A549 (cell line): ENCODE measurements around the gene HLCS. TPM values are rescaled to one million over a fixed set of nuclear protein-coding genes. Genes with fewer than 3 reads are reported as not detected.

Source experiments
- ATAC-seq, 2 experiments: fragments of 200-7000 bp in 1 of 2; fragments of >200 bp in 1 of 2; cut with Nextera tagmentation in 1 of 2; cut with Tn5 transposase in 1 of 2; 3 replicates each; pipeline versions ENCODE4 v1.8.0 to v1.9.1; 2018 to 2020; ENCODE audit warnings: mild to moderate bottlenecking in 1 of 2, moderate library complexity in 1 of 2
- CTCF ChIA-PET: fragments of 300-600 bp; sonication (Branson Sonifier 250); formaldehyde crosslinking; extraction: SDS; loops from one replicate; lab custom pipeline; 2021; ENCODE audit warnings: antibody characterized with exemption, inconsistent platforms; lab: Yijun Ruan, JAX
- POLR2A ChIA-PET: fragments of 350-600 bp; formaldehyde crosslinking; extraction: SDS; loops from one replicate; lab custom pipeline; 2021; ENCODE audit warnings: antibody characterized with exemption, inconsistent platforms; lab: Yijun Ruan, JAX
- DNase-seq, 2 experiments: peaks; one replicate each; pipeline versions ENCODE4 v3.0.0 to v3.0.0-alpha.2; 2011 to 2016; ENCODE audit warnings: low read depth in 1 of 2, low spot score in 1 of 2
- FAIRE-seq: peaks from 2 replicates; lab custom pipeline; 2011; peaks lifted over from hg19 to GRCh38; lab: Jason Lieb, UNC
- H3K27ac ChIP-seq, 2 experiments: fragments of >200 bp; sonication (Bioruptor Twin); formaldehyde crosslinking; 3 replicates each; pipeline ENCODE4 v1.5.1; 2016 to 2017
- H3K4me1 ChIP-seq: fragments of >200 bp; sonication (Bioruptor Twin); formaldehyde crosslinking; 3 replicates; pipeline ENCODE4 v1.6.1; 2016
- H3K4me2 ChIP-seq: fragments of >200 bp; sonication (Bioruptor Twin); formaldehyde crosslinking; 3 replicates; pipeline ENCODE4 v1.6.1; 2016
- H3K4me3 ChIP-seq: fragments of >200 bp; sonication (Bioruptor Twin); formaldehyde crosslinking; 3 replicates; pipeline ENCODE4 v1.5.1; 2016
- H3K9me3 ChIP-seq: fragments of >200 bp; sonication (Bioruptor Twin); formaldehyde crosslinking; 3 replicates; pipeline ENCODE4 v1.6.1; 2016
- ATOH8 ChIP-seq: fragments of 250-450 bp; sonication (Bioruptor Pico); IDR thresholded peaks from 2 replicates; pipeline ENCODE4 v1.5.0; 2020; ENCODE audit warnings: low read depth, mild to moderate bottlenecking, moderate library complexity
- CBX2 ChIP-seq: fragments of 200-600 bp; sonication (generic); IDR thresholded peaks from 2 replicates; pipeline ENCODE4 v1.6.1; 2016; ENCODE audit warnings: low read depth, mild to moderate bottlenecking, borderline replicate concordance
- CHD2 ChIP-seq: fragments of 150-350 bp; IDR thresholded peaks from 2 replicates; pipeline ENCODE4 v1.6.1; 2014; ENCODE audit warnings: low read length; ENCODE audit not compliant: partially characterized antibody
- CHD4 ChIP-seq: fragments of 200-600 bp; sonication (generic); IDR thresholded peaks from 2 replicates; pipeline ENCODE4 v1.6.1; 2016; ENCODE audit warnings: antibody characterized with exemption, mild to moderate bottlenecking, borderline replicate concordance
- E2F6 ChIP-seq: IDR thresholded peaks from 2 replicates; pipeline ENCODE4 v1.6.1; 2012; ENCODE audit warnings: low read depth, borderline replicate concordance
- EHMT2 ChIP-seq: fragments of 200-600 bp; sonication (generic); IDR thresholded peaks from 2 replicates; pipeline ENCODE4 v1.6.1; 2016; ENCODE audit warnings: antibody characterized with exemption, low read depth, mild to moderate bottlenecking, moderate library complexity
- ELK1 ChIP-seq: fragments of 150-350 bp; IDR thresholded peaks from 2 replicates; pipeline ENCODE4 v1.6.1; 2014; ENCODE audit warnings: low read depth, mild to moderate bottlenecking, low read length
- EP300 ChIP-seq, 2 experiments: fragments of >200 bp; sonication (Bioruptor Twin); formaldehyde crosslinking; IDR thresholded peaks; 2 replicates in 1 of 2; 3 replicates in 1 of 2; pipeline ENCODE4 v1.6.1; 2016 to 2017
- ESRRA ChIP-seq: fragments of 150-350 bp; IDR thresholded peaks from 2 replicates; pipeline ENCODE4 v1.6.1; 2014; ENCODE audit warnings: mild to moderate bottlenecking, low read length, borderline replicate concordance
- FOSL2 ChIP-seq, 2 experiments: fragments of 450-650 bp in 1 of 2; fragments of >200 bp in 1 of 2; sonication (Bioruptor Twin) in 1 of 2; formaldehyde crosslinking; IDR thresholded peaks; 2 replicates each; pipeline versions ENCODE4 v1.5.0 to v1.6.1; 2016 to 2020; ENCODE audit warnings: mild to moderate bottlenecking in 1 of 2, moderate library complexity in 1 of 2
- HDAC2 ChIP-seq: fragments of 200-600 bp; sonication (generic); IDR thresholded peaks from 2 replicates; pipeline ENCODE4 v1.6.1; 2016
- HES2 ChIP-seq: fragments of >200 bp; sonication (Bioruptor Twin); formaldehyde crosslinking; IDR thresholded peaks from 2 replicates; pipeline ENCODE4 v1.6.1; 2016
- HMGXB4 ChIP-seq: fragments of 250-450 bp; sonication (Bioruptor Pico); IDR thresholded peaks from 2 replicates; pipeline ENCODE4 v1.5.0; 2021; ENCODE audit warnings: mild to moderate bottlenecking, moderate library complexity, borderline replicate concordance
- HOXA7 ChIP-seq: fragments of 250-450 bp; sonication (Bioruptor Pico); IDR thresholded peaks from 2 replicates; pipeline ENCODE4 v1.5.0; 2020; ENCODE audit warnings: mild to moderate bottlenecking, moderate library complexity
- MYC ChIP-seq: IDR thresholded peaks from 2 replicates; pipeline ENCODE4 v1.6.1; 2012; ENCODE audit warnings: mild to moderate bottlenecking, inconsistent platforms, low read length, improper control_type of control experiment, borderline replicate concordance
- NR3C1 ChIP-seq: fragments of >200 bp; sonication (Bioruptor Twin); formaldehyde crosslinking; IDR thresholded peaks from 3 replicates; pipeline ENCODE4 v1.6.1; 2017
- PHF8 ChIP-seq: fragments of 200-600 bp; sonication (generic); IDR thresholded peaks from 2 replicates; pipeline ENCODE4 v1.6.1; 2016; ENCODE audit warnings: low read depth, mild to moderate bottlenecking, antibody characterized with exemption, moderate library complexity, borderline replicate concordance
- POLR2A ChIP-seq: IDR thresholded peaks from 2 replicates; pipeline ENCODE4 v1.6.1; 2012; ENCODE audit warnings: mild to moderate bottlenecking, low read length
- RCOR1 ChIP-seq: fragments of 150-350 bp; IDR thresholded peaks from 2 replicates; pipeline ENCODE4 v1.6.1; 2014; ENCODE audit warnings: antibody characterized with exemption, low read length, low read depth
- REST ChIP-seq: fragments of 200-600 bp; sonication (generic); IDR thresholded peaks from 2 replicates; pipeline ENCODE4 v1.6.1; 2016; ENCODE audit warnings: antibody characterized with exemption, mild to moderate bottlenecking, moderate library complexity
- RFX5 ChIP-seq: fragments of 450-650 bp; IDR thresholded peaks from 2 replicates; pipeline ENCODE4 v1.7.1; 2014; ENCODE audit warnings: antibody characterized with exemption, mild to moderate bottlenecking, moderate library complexity
- TFCP2L1 ChIP-seq: fragments of 250-450 bp; sonication (Bioruptor Pico); IDR thresholded peaks from 2 replicates; pipeline ENCODE4 v1.5.0; 2021; ENCODE audit warnings: mild to moderate bottlenecking
- TP53 ChIP-seq: fragments of 250-450 bp; sonication (Bioruptor Pico); IDR thresholded peaks from 2 replicates; pipeline ENCODE4 v1.5.0; 2021; ENCODE audit warnings: mild to moderate bottlenecking, moderate library complexity
- WGBS: methylation state at CpG from one replicate; pipeline ENCODE4 v1.1.6; 2017; ENCODE audit errors: missing lambda C conversion rate; 5-methylcytosine and 5-hydroxymethylcytosine counted together
- polyA plus RNA-seq, 4 experiments: library from polyadenylated mRNA; depleted of rRNA in 3 of 4; stranded (reverse); fragments of >200 nt; fragmentation: RNase III in 1 of 4; extraction: RNeasy Plus Mini Kit Qiagen cat#74134 plus additional on column Dnase treatment in 1 of 4; gene quantifications; 2 replicates in 3 of 4; 3 replicates in 1 of 4; pipeline ENCODE4 v1.2.3, GENCODE V29; 2011 to 2017

Gene HLCS
- polyA plus RNA-seq, 2 of the 4 experiments (the other 2 are of a cell fraction), result 8.4 to 24.3 TPM

- 96% methylated on average over 43 of the region's 49 CpGs for WGBS
- POLR2A ChIA-PET, result no interaction called here
- Histone ChIP-seq H3K4me1 (peaks cover 20% of the 10 kb centered on the region; the same call in 1 of the 3 replicates), H3K4me3 (no peak overlapping the region)
- DNase-seq (no peak), ATAC-seq (no peak), FAIRE-seq (no peak)
- TF ChIP-seq RFX5, result no peak
- no peak for TF ChIP-seq HDAC2
- TF ChIP-seq CBX2, result no peak
- no peak for TF ChIP-seq HMGXB4
- TF ChIP-seq, all 56 proteins: peak for 0
- Histone ChIP-seq H3K9me3 (no peaks in the 10 kb centered on the region), H3K27ac (no peak overlapping the region), H3K4me2 (no peak overlapping the region)
- CTCF ChIA-PET, result interaction anchor here (0.6 to 1.8 kb wide), 3 partner anchors 8 to 222 kb away, joined by 3 to 4 read pairs (median 3); no protein-coding TSS in a partner anchor
Observed at GRCh38 chr21:36704281-36704957, 262.1 kb downstream of the HLCS start.

GRCh38 chr21:36703626-36704280, 262.7 kb downstream of the HLCS start:
- ChIA-PET POLR2A (no interaction called here), CTCF (interaction anchor here (0.6 to 1.8 kb wide), 3 partner anchors 9 to 223 kb away, joined by 3 to 6 read pairs (median 4); no protein-coding TSS in a partner anchor)
- Histone ChIP-seq H3K4me1 (peaks cover 20% of the 10 kb centered on the region; the same call in 1 of the 3 replicates), H3K27ac (no peak overlapping the region), H3K4me3 (no peak overlapping the region), H3K4me2 (peak overlapping the region; percentile 70; the same call in 1 of the 3 replicates), H3K9me3 (no peaks in the 10 kb centered on the region)
- no peak for ATAC-seq
- no peak for FAIRE-seq
- no peak for TF ChIP-seq ELK1
- TF ChIP-seq POLR2A, result no peak
- no peak for TF ChIP-seq HDAC2
- TF ChIP-seq TFCP2L1, result no peak
- TF ChIP-seq TP53 (CRISPR knock-in tag), result no peak
- no peak for TF ChIP-seq RCOR1
- no peak for TF ChIP-seq CHD4
- no peak for TF ChIP-seq HES2
- no peak for TF ChIP-seq ATOH8 (CRISPR knock-in tag)
- no peak for TF ChIP-seq EHMT2
- no peak for TF ChIP-seq REST
- no peak for TF ChIP-seq ESRRA
- no peak for TF ChIP-seq CHD2
- TF ChIP-seq MYC, result no peak
- no peak for TF ChIP-seq EP300 (IDR thresholded peaks at IDR 0.05)
- no peak for TF ChIP-seq PHF8
- no peak for TF ChIP-seq HOXA7
- TF ChIP-seq FOSL2 (IDR thresholded peaks at IDR 0.05), result no peak
- no peak for TF ChIP-seq FOSL2 (CRISPR knock-in tag; IDR thresholded peaks at IDR 0.05)
- no peak for TF ChIP-seq E2F6
- TF ChIP-seq NR3C1, result no peak
- 93% methylated on average over 13 of the region's 15 CpGs for WGBS
- DNase-seq, result no peak
